Mesenchymal stem cell (in vitro differentiated cells and primary cell): Measurements from ENCODE around the gene FMN2.

ENCODE experiments used
- DNase-seq: peaks from one replicate; pipeline ENCODE4 v3.0.0-alpha.2; 2013
- H2AFZ ChIP-seq: one replicate; pipeline ENCODE4 v1.6.1; 2013; ENCODE audit warnings: low read depth, mild to moderate bottlenecking, control low read depth, inconsistent platforms, low read length, moderate library complexity
- H2AK5ac ChIP-seq: 2 replicates; pipeline ENCODE4 v1.6.1; 2013; ENCODE audit warnings: low read length, moderate library complexity, mild to moderate bottlenecking, inconsistent platforms; ENCODE audit not compliant: severe bottlenecking
- H2BK120ac ChIP-seq: one replicate; pipeline ENCODE4 v1.6.1; 2013; ENCODE audit warnings: low read depth, mild to moderate bottlenecking, inconsistent platforms, low read length, moderate library complexity
- H2BK12ac ChIP-seq, 2 experiments: one replicate each; pipeline ENCODE4 v1.6.1; 2013; ENCODE audit warnings: inconsistent platforms in 2 of 2, low read length in 2 of 2, mild to moderate bottlenecking in 2 of 2, moderate library complexity in 2 of 2, control low read depth in 1 of 2
- H2BK15ac ChIP-seq: one replicate; pipeline ENCODE4 v1.6.1; 2013; ENCODE audit warnings: mild to moderate bottlenecking, low read depth, inconsistent platforms; ENCODE audit not compliant: poor library complexity, severe bottlenecking
- H2BK5ac ChIP-seq: 2 replicates; pipeline ENCODE4 v1.6.1; 2013; ENCODE audit warnings: low read depth, mild to moderate bottlenecking, low read length, control low read depth, inconsistent platforms; ENCODE audit not compliant: poor library complexity, severe bottlenecking
- H3K14ac ChIP-seq, 2 experiments: one replicate each; pipeline ENCODE4 v1.6.1; 2013; ENCODE audit warnings: inconsistent platforms in 2 of 2, low read length in 2 of 2, control low read depth in 1 of 2, mild to moderate bottlenecking in 1 of 2, moderate library complexity in 1 of 2
- H3K18ac ChIP-seq, 2 experiments: one replicate each; pipeline ENCODE4 v1.6.1; 2013; ENCODE audit warnings: inconsistent platforms in 2 of 2, low read length in 2 of 2, control low read depth in 1 of 2, low read depth in 1 of 2, mild to moderate bottlenecking in 1 of 2
- H3K23ac ChIP-seq, 2 experiments: one replicate each; pipeline ENCODE4 v1.6.1; 2013; ENCODE audit warnings: inconsistent platforms in 2 of 2, low read length in 2 of 2, mild to moderate bottlenecking in 2 of 2, moderate library complexity in 2 of 2, control low read depth in 1 of 2
- H3K27ac ChIP-seq: 2 replicates; pipeline ENCODE4 v1.5.1; 2013; ENCODE audit warnings: mild to moderate bottlenecking, moderate library complexity, low read length, control low read depth, inconsistent platforms; ENCODE audit not compliant: poor library complexity, severe bottlenecking
- H3K27me3 ChIP-seq, 2 experiments: 2 replicates each; pipeline versions ENCODE4 v1.6.1 to v1.7.0; 2013; ENCODE audit warnings: low read length in 2 of 2, mild to moderate bottlenecking in 2 of 2, moderate library complexity in 2 of 2, control low read depth in 1 of 2, inconsistent platforms in 1 of 2; ENCODE audit not compliant: control insufficient read depth in 1 of 2, insufficient read depth in 1 of 2
- H3K36me3 ChIP-seq, 2 experiments: 2 replicates each; pipeline versions ENCODE4 v1.6.1 to v1.7.0; 2013; ENCODE audit warnings: low read length in 2 of 2, control low read depth in 1 of 2, inconsistent platforms in 1 of 2, low read depth in 1 of 2, mild to moderate bottlenecking in 1 of 2; ENCODE audit not compliant: insufficient read depth in 2 of 2, control insufficient read depth in 1 of 2
- H3K4ac ChIP-seq, 2 experiments: one replicate each; pipeline ENCODE4 v1.6.1; 2013; ENCODE audit warnings: inconsistent platforms in 2 of 2, low read length in 2 of 2, mild to moderate bottlenecking in 2 of 2, moderate library complexity in 2 of 2, control low read depth in 1 of 2, low read depth in 1 of 2
- H3K4me1 ChIP-seq: 2 replicates; pipeline ENCODE4 v1.6.1; 2013; ENCODE audit warnings: low read depth, low read length, control low read depth; ENCODE audit not compliant: control insufficient read depth, insufficient read depth
- H3K4me2 ChIP-seq: 2 replicates; pipeline ENCODE4 v1.6.1; 2013; ENCODE audit warnings: low read length, mild to moderate bottlenecking, inconsistent platforms; ENCODE audit not compliant: poor library complexity, severe bottlenecking
- H3K4me3 ChIP-seq, 2 experiments: 2 replicates each; pipeline versions ENCODE4 v1.5.1 to v1.7.0; 2013; ENCODE audit warnings: low read length in 2 of 2, mild to moderate bottlenecking in 2 of 2, control low read depth in 1 of 2, low read depth in 1 of 2; ENCODE audit not compliant: insufficient read depth in 1 of 2
- H3K79me1 ChIP-seq: replicated peaks from 2 replicates; pipeline ENCODE4 v1.6.1; 2013; ENCODE audit warnings: mild to moderate bottlenecking, control low read depth, low read length, inconsistent platforms; ENCODE audit not compliant: poor library complexity, severe bottlenecking
- H3K9ac ChIP-seq: 2 replicates; pipeline ENCODE4 v1.7.0; 2013; ENCODE audit warnings: mild to moderate bottlenecking, low read length, moderate library complexity
- H3K9me3 ChIP-seq: 2 replicates; pipeline ENCODE4 v1.7.0; 2013; ENCODE audit warnings: mild to moderate bottlenecking, low read length; ENCODE audit not compliant: control insufficient read depth
- H4K8ac ChIP-seq: one replicate; pipeline ENCODE4 v1.6.1; 2013; ENCODE audit warnings: inconsistent platforms, mild to moderate bottlenecking, low read length, moderate library complexity
- H4K91ac ChIP-seq: one replicate; pipeline ENCODE4 v1.6.1; 2013; ENCODE audit warnings: mild to moderate bottlenecking, low read length, inconsistent platforms
- WGBS: methylation state at CpG from one replicate; pipeline ENCODE4 v1.1.7; 2013; ENCODE audit warnings: mixed read lengths; 5-methylcytosine and 5-hydroxymethylcytosine counted together

Gene FMN2

GRCh38 chr1:240099748-240100147 lies 8.1 kb downstream of the FMN2 start:
- Histone ChIP-seq H2BK120ac (no peak overlapping the region), H2AFZ (no peak overlapping the region), H2BK5ac (peak overlapping the region; percentile 81), H3K79me1 (peaks cover 1% of the 10 kb centered on the region), H2BK12ac (no peak overlapping the region), H4K91ac (no peak overlapping the region), H2AK5ac (peak overlapping the region; percentile 82), H3K4ac (no peak overlapping the region), H3K14ac (no peak overlapping the region), H3K18ac (no peak overlapping the region), H3K9ac (peak overlapping the region; percentile 35), H3K36me3 (no peaks in the 10 kb centered on the region), H3K27me3 (no peaks in the 10 kb centered on the region), H3K23ac (no peak overlapping the region), H3K4me2 (no peak overlapping the region), H3K4me1 (peaks cover 5% of the 10 kb centered on the region), H3K9me3 (no peaks in the 10 kb centered on the region), H3K27ac (peak overlapping the region; percentile 81), H3K4me3 (peak overlapping the region in 1 of 2 experiments; percentile 54), H4K8ac (no peak overlapping the region), H2BK15ac (no peak overlapping the region)
- DNase-seq: no peak
- 91% methylated on average over 3 of the region's 3 CpGs for WGBS

GRCh38 chr1:240100371-240100934 lies 8.8 kb downstream of the FMN2 start:
- Histone ChIP-seq H3K27ac (peak overlapping the region; percentile 73), H3K23ac (no peak overlapping the region), H3K4me3 (peak overlapping the region in 1 of 2 experiments; percentile 11), H2BK12ac (no peak overlapping the region), H2AFZ (no peak overlapping the region), H3K18ac (no peak overlapping the region), H2BK5ac (no peak overlapping the region), H3K4ac (no peak overlapping the region), H2BK120ac (no peak overlapping the region), H4K91ac (no peak overlapping the region), H3K79me1 (peaks cover 1% of the 10 kb centered on the region), H2BK15ac (no peak overlapping the region), H3K36me3 (no peaks in the 10 kb centered on the region), H3K9me3 (no peaks in the 10 kb centered on the region), H3K9ac (no peak overlapping the region), H3K4me1 (peaks cover 5% of the 10 kb centered on the region), H3K27me3 (no peaks in the 10 kb centered on the region), H4K8ac (no peak overlapping the region), H2AK5ac (no peak overlapping the region), H3K14ac (no peak overlapping the region), H3K4me2 (no peak overlapping the region)
- DNase-seq: no peak
- WGBS: no CpG with 5 or more reads among the region's 1 CpG

DNA sequence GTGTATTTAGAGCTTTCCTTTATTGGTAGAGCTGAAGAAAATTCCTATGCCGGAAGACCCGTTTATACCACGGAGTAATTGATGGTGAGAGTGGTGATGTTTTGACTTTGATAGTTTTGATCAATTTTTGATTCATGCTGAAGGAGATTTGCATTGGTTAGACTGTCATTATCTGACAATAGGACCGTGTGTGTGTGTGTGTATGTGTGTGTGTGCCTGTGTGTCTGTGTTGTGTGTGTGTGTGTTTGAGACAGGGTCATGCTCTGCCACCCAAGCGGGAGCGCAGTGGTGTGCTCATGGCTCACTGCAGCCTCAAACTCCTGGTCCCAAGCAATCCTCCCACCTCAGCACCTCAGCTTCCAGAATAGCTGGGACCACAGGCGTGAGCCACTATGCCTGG lies 9.6 kb downstream of the FMN2 start:
- H3K4me2 ChIP-seq: no peak overlapping the region
- WGBS: 83% methylated on average over 7 of the region's 7 CpGs
- no peak for DNase-seq

GRCh38 chr1:240101737-240102136 lies 10.1 kb downstream of the FMN2 start:
- Histone ChIP-seq H3K79me1 (peaks cover 1% of the 10 kb centered on the region), H4K91ac (no peak overlapping the region), H4K8ac (no peak overlapping the region), H3K4ac (no peak overlapping the region), H3K18ac (no peak overlapping the region), H2BK15ac (no peak overlapping the region), H3K4me3 (peak overlapping the region in 1 of 2 experiments; percentile 23), H2AK5ac (peak overlapping the region; percentile 40), H3K23ac (no peak overlapping the region), H2BK12ac (no peak overlapping the region), H3K14ac (no peak overlapping the region), H3K4me2 (no peak overlapping the region), H2BK120ac (no peak overlapping the region), H3K27ac (no peak overlapping the region), H3K27me3 (no peaks in the 10 kb centered on the region), H3K4me1 (peaks cover 7% of the 10 kb centered on the region), H3K36me3 (no peaks in the 10 kb centered on the region), H3K9me3 (no peaks in the 10 kb centered on the region), H2BK5ac (no peak overlapping the region), H2AFZ (no peak overlapping the region), H3K9ac (no peak overlapping the region)
- DNase-seq: no peak
- WGBS: 84% methylated on average over 2 of the region's 3 CpGs

More for the DNA sequence above, 9.6 kb downstream of the FMN2 start:
- Histone ChIP-seq H4K91ac (peak overlapping the region; percentile 6), H3K36me3 (no peaks in the 10 kb centered on the region), H3K18ac (peak overlapping the region in 1 of 2 experiments; percentile 28), H2BK120ac (no peak overlapping the region), H3K4me1 (peaks cover 5% of the 10 kb centered on the region), H2BK15ac (no peak overlapping the region), H3K14ac (no peak overlapping the region), H3K23ac (no peak overlapping the region), H3K27ac (peak overlapping the region; percentile 73), H3K4me3 (peak overlapping the region in 1 of 2 experiments; percentile 23), H2AK5ac (peak overlapping the region; percentile 40), H3K27me3 (no peaks in the 10 kb centered on the region), H2AFZ (no peak overlapping the region), H3K9me3 (no peaks in the 10 kb centered on the region), H2BK5ac (peak overlapping the region; percentile 46), H3K79me1 (peaks cover 1% of the 10 kb centered on the region), H4K8ac (no peak overlapping the region), H3K4ac (no peak overlapping the region), H3K9ac (no peak overlapping the region), H2BK12ac (no peak overlapping the region)
